Osteocyte (in vitro differentiated cells): ENCODE results near the gene SGF29. TPM values are rescaled to one million over a fixed set of nuclear protein-coding genes. Genes with fewer than 3 reads are reported as not detected.
A peak's percentile ranks its signal among the peaks of the same experiment; 100 is the strongest.

ENCODE experiments used
- DNase-seq: peaks from one replicate; pipeline ENCODE4 v3.0.0; 2021; ENCODE audit warnings: mixed read lengths; ENCODE audit not compliant: unreplicated experiment; ENCODE audit errors: extremely low spot score
- H3K27ac Mint-ChIP-seq: one replicate; pipeline ENCODE4 v1.8.0; 2021; ENCODE audit warnings: mild to moderate bottlenecking, mixed read lengths; ENCODE audit not compliant: unreplicated experiment
- H3K27me3 Mint-ChIP-seq: one replicate; pipeline ENCODE4 v1.8.0; 2021; ENCODE audit warnings: mixed read lengths; ENCODE audit not compliant: unreplicated experiment
- H3K36me3 Mint-ChIP-seq: one replicate; pipeline ENCODE4 v1.8.0; 2021; ENCODE audit warnings: mixed read lengths; ENCODE audit not compliant: unreplicated experiment
- H3K4me1 Mint-ChIP-seq: one replicate; pipeline ENCODE4 v1.8.0; 2021; ENCODE audit warnings: mixed read lengths; ENCODE audit not compliant: unreplicated experiment
- H3K4me3 Mint-ChIP-seq: one replicate; pipeline ENCODE4 v1.8.0; 2021; ENCODE audit warnings: mild to moderate bottlenecking, moderate library complexity, mixed read lengths; ENCODE audit not compliant: unreplicated experiment
- H3K9me3 Mint-ChIP-seq: one replicate; pipeline ENCODE4 v1.8.0; 2021; ENCODE audit warnings: mixed read lengths; ENCODE audit not compliant: unreplicated experiment
- CTCF ChIP-seq: fragments of 200-600 bp; sonication (generic); IDR thresholded peaks from 2 replicates; pipeline ENCODE4 v1.5.0; 2021; ENCODE audit warnings: antibody characterized with exemption, mild to moderate bottlenecking, moderate library complexity
- total RNA-seq: library from RNA; stranded (reverse); gene quantifications from 2 replicates; pipeline ENCODE4 v1.2.1, GENCODE V29; 2021

Gene SGF29
- total RNA-seq, 1 donor from 2014 or later = 29.7 TPM

- Mint-ChIP-seq H3K9me3 (peaks cover 7% of the 10 kb centered on the region), H3K4me3 (no peak overlapping the region), H3K36me3 (peaks cover 7% of the 10 kb centered on the region), H3K27ac (no peak overlapping the region), H3K27me3 (no peaks in the 10 kb centered on the region), H3K4me1 (no peaks in the 10 kb centered on the region)
- TF ChIP-seq CTCF = no peak
- DNase-seq = no peak
Observed at GRCh38 chr16:28567292-28567691, 13.6 kb downstream of the SGF29 start.

GRCh38 chr16:28569021-28569420 lies 15.3 kb downstream of the SGF29 start:
- no peak for DNase-seq
- peaks cover 7% of the 10 kb centered on the region for H3K9me3 Mint-ChIP-seq
- no peak overlapping the region for H3K4me3 Mint-ChIP-seq
- H3K4me1 Mint-ChIP-seq = peaks cover 10% of the 10 kb centered on the region
- peaks cover 7% of the 10 kb centered on the region for H3K36me3 Mint-ChIP-seq
- TF ChIP-seq CTCF = no peak
- H3K27ac Mint-ChIP-seq = no peak overlapping the region
- no peaks in the 10 kb centered on the region for H3K27me3 Mint-ChIP-seq

GRCh38 chr16:28569968-28570752 lies 16.4 kb downstream of the SGF29 start:
- TF ChIP-seq CTCF = no peak
- Mint-ChIP-seq H3K27ac (no peak overlapping the region), H3K4me1 (peaks cover 10% of the 10 kb centered on the region), H3K4me3 (no peak overlapping the region), H3K9me3 (peaks cover 7% of the 10 kb centered on the region), H3K36me3 (peaks cover 7% of the 10 kb centered on the region), H3K27me3 (no peaks in the 10 kb centered on the region)
- no peak for DNase-seq

GRCh38 chr16:28572696-28573510 lies 19.2 kb downstream of the SGF29 start:
- Mint-ChIP-seq H3K27me3 (no peaks in the 10 kb centered on the region), H3K27ac (peak overlapping the region; percentile 5), H3K9me3 (no peaks in the 10 kb centered on the region), H3K4me1 (peaks cover 10% of the 10 kb centered on the region), H3K36me3 (peaks cover 2% of the 10 kb centered on the region), H3K4me3 (no peak overlapping the region)
- DNase-seq = no peak
- no peak for TF ChIP-seq CTCF
